OCI-LY3 (cell line): ENCODE results near the gene CACNA2D2.

ENCODE experiments used
- H2AFZ ChIP-seq: fragments of 200-600, 300-600 bp; shearing (Covaris generic); 2 replicates; pipeline ENCODE4 v1.6.0; 2014; ENCODE audit warnings: antibody characterized with exemption, low read depth, low read length
- H3K27ac ChIP-seq: fragments of 200-600, 300-600 bp; sonication (generic); 2 replicates; pipeline ENCODE4 v1.5.1; 2014; ENCODE audit warnings: mild to moderate bottlenecking, low read length, moderate library complexity, mixed read lengths
- H3K27me3 ChIP-seq: fragments of 200-600, 300-600 bp; sonication (generic); 2 replicates; pipeline ENCODE4 v1.6.1; 2014; ENCODE audit warnings: low read depth, low read length, mixed read lengths
- H3K36me3 ChIP-seq: fragments of 200-600, 300-600 bp; sonication (generic); replicated peaks from 2 replicates; pipeline ENCODE3; 2014; ENCODE audit warnings: low read depth, low read length, mixed read lengths
- H3K4me1 ChIP-seq: fragments of 300-600, 200-600 bp; sonication (generic); 2 replicates; pipeline ENCODE4 v1.6.1; 2014; ENCODE audit warnings: low read length, mixed read lengths
- H3K4me2 ChIP-seq: fragments of 200-600, 300-600 bp; sonication (generic); 2 replicates; pipeline ENCODE4 v1.6.1; 2014; ENCODE audit warnings: low read length, mixed read lengths
- H3K4me3 ChIP-seq: fragments of 300-600, 200-600 bp; sonication (generic); 2 replicates; pipeline ENCODE4 v1.5.1; 2014; ENCODE audit warnings: antibody characterized with exemption, mild to moderate bottlenecking, low read length, moderate library complexity
- H3K79me2 ChIP-seq: fragments of 300-600, 200-600 bp; shearing (Covaris generic); 2 replicates; pipeline ENCODE4 v1.6.1; 2014; ENCODE audit warnings: mild to moderate bottlenecking, low read length, mixed read lengths
- H3K9ac ChIP-seq: fragments of 300-600, 200-600 bp; shearing (Covaris generic); 2 replicates; pipeline ENCODE4 v1.6.0; 2014; ENCODE audit warnings: mild to moderate bottlenecking, low read length, moderate library complexity
- H3K9me3 ChIP-seq: fragments of 200-600, 300-600 bp; shearing (Covaris generic); 2 replicates; pipeline ENCODE4 v1.6.1; 2014; ENCODE audit warnings: low read length, mixed read lengths; ENCODE audit not compliant: insufficient read depth
- H4K20me1 ChIP-seq: fragments of 200-600, 300-600 bp; sonication (generic); 2 replicates; pipeline ENCODE4 v1.6.1; 2016; ENCODE audit warnings: low read length, mixed read lengths; ENCODE audit not compliant: insufficient read depth
- EZH2phosphoT487 ChIP-seq: fragments of 200-600 bp; shearing (Covaris generic); IDR thresholded peaks from 2 replicates; pipeline ENCODE4 v1.6.1; 2018; ENCODE audit warnings: antibody characterized with exemption, mixed run types, low read depth
- TF ChIP-seq, protein P1 (sequence below): fragments of 200-600, 300-600 bp; sonication (generic); IDR thresholded peaks from 2 replicates; pipeline ENCODE4 v1.5.1; 2014; ENCODE audit warnings: antibody characterized with exemption, low read length, low read depth

Gene CACNA2D2

DNA sequence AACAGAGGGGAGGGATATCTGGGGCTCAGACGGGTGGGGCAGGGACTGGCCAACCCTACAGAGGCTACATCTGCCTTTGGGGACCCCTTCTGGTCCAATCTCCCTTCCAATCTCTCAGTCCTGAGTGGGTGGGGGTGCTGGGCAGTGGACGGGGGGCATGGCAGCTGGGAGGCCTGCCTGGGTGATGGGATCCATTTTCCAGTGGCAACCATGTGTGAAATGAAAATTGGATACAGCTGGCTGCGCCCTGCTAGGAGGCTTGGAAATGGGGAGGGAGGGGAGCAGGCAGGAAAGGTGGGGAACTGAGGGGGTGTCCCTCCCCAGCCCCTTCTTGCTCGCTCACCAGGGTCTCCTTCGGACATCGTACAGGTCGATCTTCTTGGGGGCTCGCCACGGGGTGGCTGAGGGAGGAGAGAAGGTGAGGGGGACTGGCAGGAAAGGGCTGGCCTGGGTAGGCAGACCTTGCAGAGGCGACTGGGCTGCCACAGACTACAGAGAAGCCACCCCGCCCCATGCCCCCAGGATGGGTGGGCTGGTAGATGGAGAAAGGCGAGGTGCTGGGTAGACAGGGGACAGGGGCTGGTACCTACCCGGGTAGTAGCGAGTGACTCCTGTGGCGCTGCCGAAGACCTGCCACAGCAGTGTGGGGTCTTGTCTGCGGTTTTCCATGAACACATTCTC is 122.9 kb downstream of the CACNA2D2 start:
- no peak overlapping the region for H3K27ac ChIP-seq
- no peak overlapping the region for H3K4me2 ChIP-seq
- no peaks in the 10 kb centered on the region for H3K27me3 ChIP-seq
- TF ChIP-seq, protein P1, sequence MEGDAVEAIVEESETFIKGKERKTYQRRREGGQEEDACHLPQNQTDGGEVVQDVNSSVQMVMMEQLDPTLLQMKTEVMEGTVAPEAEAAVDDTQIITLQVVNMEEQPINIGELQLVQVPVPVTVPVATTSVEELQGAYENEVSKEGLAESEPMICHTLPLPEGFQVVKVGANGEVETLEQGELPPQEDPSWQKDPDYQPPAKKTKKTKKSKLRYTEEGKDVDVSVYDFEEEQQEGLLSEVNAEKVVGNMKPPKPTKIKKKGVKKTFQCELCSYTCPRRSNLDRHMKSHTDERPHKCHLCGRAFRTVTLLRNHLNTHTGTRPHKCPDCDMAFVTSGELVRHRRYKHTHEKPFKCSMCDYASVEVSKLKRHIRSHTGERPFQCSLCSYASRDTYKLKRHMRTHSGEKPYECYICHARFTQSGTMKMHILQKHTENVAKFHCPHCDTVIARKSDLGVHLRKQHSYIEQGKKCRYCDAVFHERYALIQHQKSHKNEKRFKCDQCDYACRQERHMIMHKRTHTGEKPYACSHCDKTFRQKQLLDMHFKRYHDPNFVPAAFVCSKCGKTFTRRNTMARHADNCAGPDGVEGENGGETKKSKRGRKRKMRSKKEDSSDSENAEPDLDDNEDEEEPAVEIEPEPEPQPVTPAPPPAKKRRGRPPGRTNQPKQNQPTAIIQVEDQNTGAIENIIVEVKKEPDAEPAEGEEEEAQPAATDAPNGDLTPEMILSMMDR = no peak
- TF ChIP-seq EZH2phosphoT487 = no peak
- no peaks in the 10 kb centered on the region for H3K4me1 ChIP-seq
- no peaks in the 10 kb centered on the region for H3K9me3 ChIP-seq
- H3K36me3 ChIP-seq = no peaks in the 10 kb centered on the region
- H3K79me2 ChIP-seq = no peaks in the 10 kb centered on the region
- H4K20me1 ChIP-seq = no peaks in the 10 kb centered on the region
- H2AFZ ChIP-seq = no peak overlapping the region
- H3K9ac ChIP-seq = no peak overlapping the region
- no peak overlapping the region for H3K4me3 ChIP-seq

DNA sequence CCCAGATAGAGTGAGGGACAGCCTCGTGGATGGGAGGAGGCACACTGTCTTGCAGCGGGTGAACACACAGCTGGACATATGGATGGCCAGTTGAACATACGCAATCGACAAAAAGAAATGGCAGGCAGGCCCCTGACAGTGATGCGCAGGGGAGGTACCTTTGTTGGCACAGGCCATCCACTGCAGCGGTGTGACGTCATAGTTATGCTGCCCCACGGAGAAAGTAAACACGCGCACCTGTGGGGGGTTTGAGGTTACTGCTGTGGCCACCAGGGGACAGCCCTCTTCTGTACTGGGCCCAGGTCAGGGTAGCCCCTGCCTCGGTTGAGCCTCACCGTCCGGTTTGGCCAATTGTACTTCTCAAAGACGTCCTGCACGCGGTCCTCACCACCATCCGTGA is 124.7 kb downstream of the CACNA2D2 start:
- no peaks in the 10 kb centered on the region for H4K20me1 ChIP-seq
- H3K9ac ChIP-seq = no peak overlapping the region
- H3K27ac ChIP-seq = no peak overlapping the region
- no peaks in the 10 kb centered on the region for H3K27me3 ChIP-seq
- no peaks in the 10 kb centered on the region for H3K79me2 ChIP-seq
- peaks cover 2% of the 10 kb centered on the region; the same call in 1 of the 2 replicates for H3K4me1 ChIP-seq
- no peak overlapping the region for H2AFZ ChIP-seq
- H3K4me3 ChIP-seq = no peak overlapping the region
- H3K4me2 ChIP-seq = no peak overlapping the region
- no peak for TF ChIP-seq EZH2phosphoT487
- TF ChIP-seq, protein P1 = no peak
- no peaks in the 10 kb centered on the region for H3K36me3 ChIP-seq
- H3K9me3 ChIP-seq = no peaks in the 10 kb centered on the region

DNA sequence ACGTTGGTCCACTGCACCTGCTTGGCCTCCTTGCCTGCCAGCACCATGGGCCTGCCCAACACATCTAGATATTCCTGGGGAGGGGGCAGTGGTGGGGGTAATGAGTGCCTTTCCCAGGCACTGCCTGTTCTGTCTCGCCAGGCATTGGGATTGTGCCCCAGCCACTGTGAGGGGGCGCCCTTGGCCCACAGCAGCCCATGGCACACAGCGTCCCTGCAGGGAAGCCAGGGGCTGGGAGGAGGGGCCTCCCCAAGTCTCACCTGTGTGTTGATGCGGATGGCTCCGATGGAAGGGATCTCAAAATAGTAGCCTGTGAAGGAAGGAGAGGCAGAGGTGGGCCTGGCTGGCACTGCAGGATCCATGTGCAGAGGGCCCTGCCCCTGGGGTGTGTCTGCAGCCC is 125.4 kb downstream of the CACNA2D2 start:
- Histone ChIP-seq H3K79me2 (no peaks in the 10 kb centered on the region), H2AFZ (no peak overlapping the region), H3K9me3 (no peaks in the 10 kb centered on the region), H4K20me1 (no peaks in the 10 kb centered on the region), H3K36me3 (no peaks in the 10 kb centered on the region), H3K4me2 (no peak overlapping the region), H3K4me1 (peaks cover 2% of the 10 kb centered on the region; the same call in 1 of the 2 replicates), H3K27ac (no peak overlapping the region), H3K4me3 (no peak overlapping the region), H3K27me3 (no peaks in the 10 kb centered on the region), H3K9ac (no peak overlapping the region)
- TF ChIP-seq, protein P1 = 0 out of 2 replicates have a peak, but pooled peaks have one; percentile 12
- TF ChIP-seq EZH2phosphoT487 = no peak

DNA sequence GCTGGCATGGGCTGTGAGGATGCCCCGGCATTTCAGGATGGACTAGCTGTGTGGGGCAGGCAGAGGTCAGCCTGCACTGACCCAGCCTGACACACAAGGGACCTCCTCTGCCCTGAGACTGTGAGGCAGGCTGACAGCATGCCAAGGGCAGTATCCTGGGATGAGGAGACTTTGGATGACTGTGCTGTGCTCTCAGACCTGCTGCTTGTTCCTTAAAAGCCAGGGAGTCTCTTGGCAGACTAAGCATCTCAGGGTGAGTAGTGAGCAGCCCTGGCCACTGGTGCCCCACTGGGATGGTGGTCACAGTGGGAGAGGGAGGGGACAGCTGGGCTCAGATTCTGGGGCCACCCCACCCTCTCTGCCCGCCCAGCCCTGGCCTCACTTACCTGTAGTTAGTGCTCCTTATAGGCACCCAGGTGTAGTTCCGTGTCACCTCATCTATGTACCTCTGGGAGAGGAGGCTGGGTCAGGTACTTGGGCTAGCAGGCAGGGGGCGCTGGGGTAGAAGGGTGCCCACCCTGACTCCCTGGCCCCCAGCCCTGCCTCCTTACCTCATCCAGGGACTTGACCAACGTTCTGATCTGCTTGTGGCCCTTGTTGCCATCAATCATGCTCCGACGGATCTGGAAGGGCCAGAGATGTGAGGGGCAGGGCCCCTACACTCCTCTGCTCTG is 128.0 kb downstream of the CACNA2D2 start:
- no peaks in the 10 kb centered on the region for H4K20me1 ChIP-seq
- no peak overlapping the region for H3K27ac ChIP-seq
- H3K36me3 ChIP-seq = no peaks in the 10 kb centered on the region
- H3K9me3 ChIP-seq = no peaks in the 10 kb centered on the region
- peaks cover 2% of the 10 kb centered on the region; the same call in 1 of the 2 replicates for H3K4me1 ChIP-seq
- no peaks in the 10 kb centered on the region for H3K79me2 ChIP-seq
- no peak overlapping the region for H3K9ac ChIP-seq
- no peak overlapping the region for H3K4me2 ChIP-seq
- H3K27me3 ChIP-seq = peaks cover 23% of the 10 kb centered on the region
- TF ChIP-seq, protein P1 = peak; percentile 24
- TF ChIP-seq EZH2phosphoT487 = no peak
- no peak overlapping the region for H2AFZ ChIP-seq
- H3K4me3 ChIP-seq = no peak overlapping the region
